Measurements from ENCODE around the gene TUBGCP3. TPM values are rescaled to one million over a fixed set of nuclear protein-coding genes. Genes with fewer than 3 reads are reported as not detected.

Gene TUBGCP3
- total and polyA plus RNA-seq, 10 donors: 9.1 to 69.8 (median 48.7) TPM

DNA sequence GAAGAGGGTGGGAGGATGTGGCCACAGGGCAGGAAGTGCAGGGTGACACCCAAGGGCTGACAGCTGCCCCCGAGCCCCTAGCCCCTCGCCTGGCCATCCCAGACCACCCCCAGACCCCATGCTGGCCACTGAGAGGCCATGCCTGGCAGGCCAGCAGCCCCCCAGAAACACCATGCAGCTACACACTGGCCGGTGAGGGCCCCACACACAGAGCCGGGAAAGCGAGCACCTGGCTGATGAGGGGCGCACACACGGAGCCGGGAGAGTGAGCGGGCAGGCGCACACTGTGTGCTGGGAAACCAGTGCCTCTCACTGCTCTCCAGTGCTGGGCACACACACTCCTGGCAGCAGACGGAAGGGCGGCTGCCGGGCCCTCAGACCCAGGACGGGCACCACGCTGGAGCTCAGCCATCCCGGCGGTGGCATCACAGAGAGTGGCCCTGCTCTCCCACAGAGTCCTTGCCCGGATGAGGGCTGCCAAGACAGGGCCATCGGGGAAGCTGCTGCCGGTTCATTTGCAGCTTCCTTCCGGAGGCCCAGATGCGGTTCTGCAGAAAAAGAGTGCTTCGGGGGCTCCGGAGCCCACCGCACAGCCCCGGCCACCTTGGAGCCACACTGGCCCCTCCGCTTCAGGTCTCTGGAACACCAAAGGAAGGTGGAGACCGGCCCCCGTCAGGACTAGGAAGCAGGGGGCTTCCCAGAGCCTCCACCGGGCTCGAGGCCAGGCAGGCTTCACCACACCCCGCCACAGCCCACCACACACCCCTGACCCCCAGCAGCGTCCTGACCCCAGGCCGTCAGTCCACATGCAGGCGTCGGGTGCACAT is 135.4 kb downstream of the TUBGCP3 start:
- Histone ChIP-seq H3K36me3 (no peaks in the 10 kb centered on the region), H3K27ac (no peak overlapping the region), H3K4me1 (no peaks in the 10 kb centered on the region), H3K9me3 (peaks cover 0 to 6% (median 0%) of the 10 kb centered on the region in 8 donors), H3K27me3 (replicated peaks in 1 of 7) (peaks cover 0 to 48% (median 0%) of the 10 kb centered on the region in 7 donors), H3K4me3 (no peak overlapping the region)
- 71 to 86% (median 80%) methylated on average over 16 to 36 of the region's 36 CpGs for WGBS, 5 donors
- TF ChIP-seq POLR2A (IDR thresholded peaks at IDR 0.05): no peak
- TF ChIP-seq POLR2AphosphoS5 (IDR thresholded peaks at IDR 0.05): no peak
- TF ChIP-seq, protein P1, sequence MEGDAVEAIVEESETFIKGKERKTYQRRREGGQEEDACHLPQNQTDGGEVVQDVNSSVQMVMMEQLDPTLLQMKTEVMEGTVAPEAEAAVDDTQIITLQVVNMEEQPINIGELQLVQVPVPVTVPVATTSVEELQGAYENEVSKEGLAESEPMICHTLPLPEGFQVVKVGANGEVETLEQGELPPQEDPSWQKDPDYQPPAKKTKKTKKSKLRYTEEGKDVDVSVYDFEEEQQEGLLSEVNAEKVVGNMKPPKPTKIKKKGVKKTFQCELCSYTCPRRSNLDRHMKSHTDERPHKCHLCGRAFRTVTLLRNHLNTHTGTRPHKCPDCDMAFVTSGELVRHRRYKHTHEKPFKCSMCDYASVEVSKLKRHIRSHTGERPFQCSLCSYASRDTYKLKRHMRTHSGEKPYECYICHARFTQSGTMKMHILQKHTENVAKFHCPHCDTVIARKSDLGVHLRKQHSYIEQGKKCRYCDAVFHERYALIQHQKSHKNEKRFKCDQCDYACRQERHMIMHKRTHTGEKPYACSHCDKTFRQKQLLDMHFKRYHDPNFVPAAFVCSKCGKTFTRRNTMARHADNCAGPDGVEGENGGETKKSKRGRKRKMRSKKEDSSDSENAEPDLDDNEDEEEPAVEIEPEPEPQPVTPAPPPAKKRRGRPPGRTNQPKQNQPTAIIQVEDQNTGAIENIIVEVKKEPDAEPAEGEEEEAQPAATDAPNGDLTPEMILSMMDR (IDR thresholded peaks at IDR 0.05 in 8 of 11, conservative IDR thresholded peaks at IDR 0.05 in 3 of 11): no peak
- intact Hi-C loops (cut with DNase I; ENCODE audit: low total_unique reads): no loop called here
- DNase-seq: peak; percentile 68

DNA sequence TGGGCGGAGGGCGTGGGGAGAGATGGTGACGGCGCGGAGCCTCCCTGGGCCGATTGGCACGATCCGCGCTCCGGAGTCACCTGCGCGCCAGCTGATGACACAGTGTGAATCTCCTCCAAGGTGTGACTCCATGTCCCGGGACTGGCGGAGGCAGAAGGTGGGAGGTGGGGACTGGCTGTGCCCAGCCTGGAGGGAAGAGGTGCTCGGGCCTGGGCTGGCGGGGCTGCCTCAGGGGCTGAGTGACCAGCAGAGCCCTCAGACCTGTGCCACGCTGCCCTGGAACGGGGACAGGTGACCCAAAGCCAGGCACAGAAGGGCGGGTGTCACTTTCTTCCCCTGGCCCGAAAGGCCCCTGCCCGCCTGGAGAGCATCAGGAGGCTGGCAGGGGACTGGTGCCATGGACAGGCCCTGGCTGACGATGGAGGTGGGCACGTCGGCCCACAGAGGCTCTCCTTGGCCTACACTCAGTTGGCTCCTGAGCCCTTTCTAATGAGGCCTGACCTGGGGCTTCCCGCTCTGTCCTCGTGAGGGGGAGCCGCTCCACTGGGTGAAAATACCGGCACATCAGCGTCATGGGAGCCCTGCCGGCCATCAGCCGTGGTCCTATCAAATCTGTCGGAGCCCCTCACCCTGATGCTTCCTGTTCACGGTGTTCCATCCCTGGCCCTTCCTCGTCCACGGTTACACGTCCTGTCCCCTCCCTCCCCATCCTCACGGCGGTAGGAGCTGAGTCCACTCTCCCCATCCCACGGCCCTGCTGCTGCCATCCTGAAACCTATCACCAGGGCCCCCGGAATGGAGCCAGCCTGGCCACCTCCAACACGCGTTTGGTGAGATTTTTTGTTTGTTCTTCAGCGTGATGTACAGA is 136.2 kb downstream of the TUBGCP3 start:
- peaks cover 0 to 54% (median 0%) of the 10 kb centered on the region in 7 donors for H3K27me3 ChIP-seq (replicated peaks in 1 of 7)
- intact Hi-C loops (cut with DNase I; ENCODE audit: low total_unique reads): no loop called here
- H3K4me1 ChIP-seq: no peaks in the 10 kb centered on the region
- TF ChIP-seq POLR2A (IDR thresholded peaks at IDR 0.05) (no peak), POLR2AphosphoS5 (IDR thresholded peaks at IDR 0.05) (no peak)
- TF ChIP-seq, protein P1 (IDR thresholded peaks at IDR 0.05 in 8 of 11, conservative IDR thresholded peaks at IDR 0.05 in 3 of 11): no peak
- no peak overlapping the region for H3K27ac ChIP-seq
- H3K9me3 ChIP-seq: peaks cover 0 to 6% (median 0%) of the 10 kb centered on the region in 8 donors
- 71 to 82% (median 79%) methylated on average over 38 to 43 of the region's 43 CpGs for WGBS, 5 donors
- DNase-seq: peak; percentile 67
- H3K36me3 ChIP-seq: no peaks in the 10 kb centered on the region
- no peak overlapping the region for H3K4me3 ChIP-seq

DNA sequence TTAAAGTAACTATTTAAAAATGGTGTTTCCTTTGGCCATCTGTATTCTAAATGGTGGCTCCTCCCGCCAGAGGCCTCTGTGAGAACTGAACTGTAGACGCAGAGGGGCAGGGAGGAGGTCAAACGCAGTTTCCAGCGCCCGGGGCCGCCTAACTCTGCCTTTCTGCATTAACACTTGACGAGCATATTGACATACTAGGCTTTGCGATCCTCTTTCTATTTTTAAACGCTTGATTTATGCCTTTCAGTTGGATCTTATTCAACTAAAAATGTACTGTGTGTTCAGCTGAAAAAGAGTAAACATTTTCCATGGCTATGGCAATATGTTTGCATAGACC is 137.1 kb downstream of the TUBGCP3 start:
- WGBS, 5 donors: 56 to 62% (median 59%) methylated on average over 9 of the region's 9 CpGs
- intact Hi-C loops (cut with DNase I; ENCODE audit: low total_unique reads): no loop called here
- H3K9me3 ChIP-seq: no peaks in the 10 kb centered on the region
- DNase-seq: peak; percentile 32
- H3K4me3 ChIP-seq: no peak overlapping the region
- TF ChIP-seq POLR2A (IDR thresholded peaks at IDR 0.05) (no peak), POLR2AphosphoS5 (IDR thresholded peaks at IDR 0.05) (no peak)
- TF ChIP-seq, protein P1 (IDR thresholded peaks at IDR 0.05 in 8 of 11, conservative IDR thresholded peaks at IDR 0.05 in 3 of 11): no peak
- peaks cover 0 to 58% (median 0%) of the 10 kb centered on the region in 7 donors for H3K27me3 ChIP-seq (replicated peaks in 1 of 7)
- no peaks in the 10 kb centered on the region for H3K4me1 ChIP-seq
- no peaks in the 10 kb centered on the region for H3K36me3 ChIP-seq
- H3K27ac ChIP-seq: no peak overlapping the region

All from spleen (tissue), 11 donors.